Lower lobe of right lung (tissue), 2 donors: ENCODE measurements around the gene NOS1AP. TPM values are rescaled to one million over a fixed set of nuclear protein-coding genes. Genes with fewer than 3 reads are reported as not detected.

Experiments
- ATAC-seq, 2 donors: fragments of 200-7000 bp; cut with Tn5 transposase; one replicate each; pipeline ENCODE4 v1.9.1; 2020 to 2022; ENCODE audit warnings: mild to moderate bottlenecking in 2 of 2, moderate library complexity in 2 of 2
- DNase-seq: peaks from one replicate; pipeline ENCODE4 v3.0.0-alpha.2; 2020
- H3K27ac ChIP-seq: fragments of 200-600 bp; one replicate; pipeline ENCODE4 v1.8.0; 2022
- H3K27me3 ChIP-seq: fragments of 200-600 bp; one replicate; pipeline ENCODE4 v1.8.0; 2022; ENCODE audit warnings: low read depth
- H3K36me3 ChIP-seq: fragments of 200-600 bp; one replicate; pipeline ENCODE4 v1.8.0; 2022; ENCODE audit warnings: mild to moderate bottlenecking
- H3K4me1 ChIP-seq: fragments of 200-600 bp; one replicate; pipeline ENCODE4 v1.8.0; 2022
- H3K4me3 ChIP-seq: fragments of 200-600 bp; one replicate; pipeline ENCODE4 v1.8.0; 2022; ENCODE audit warnings: mild to moderate bottlenecking
- H3K9me3 ChIP-seq: fragments of 200-600 bp; one replicate; pipeline ENCODE4 v1.8.0; 2022
- intact Hi-C: fragments of 100-400 bp; cut with DNase I; formaldehyde crosslinking; loops from one replicate; pipeline ENCODE4 v1.11.0; 2022
- total RNA-seq: library from RNA; stranded (reverse); fragmentation: NEBNext Ultra II Directional; extraction: Animal tissue kit (Norgen Biotek cat#: 25700); gene quantifications from one replicate; pipeline ENCODE4 v1.2.1, GENCODE V29; 2021
- TF ChIP-seq, protein P1 (sequence below): fragments of 200-600 bp; IDR thresholded peaks from one replicate; pipeline ENCODE4 v1.8.0; 2022; ENCODE audit warnings: antibody characterized with exemption, mild to moderate bottlenecking
- donor health status: DM: no; HTN: yes; CAD: no; lungs with severe emphysema.

Gene NOS1AP
- total RNA-seq, 1 donor from 2014 or later, result 3.6 TPM

DNA sequence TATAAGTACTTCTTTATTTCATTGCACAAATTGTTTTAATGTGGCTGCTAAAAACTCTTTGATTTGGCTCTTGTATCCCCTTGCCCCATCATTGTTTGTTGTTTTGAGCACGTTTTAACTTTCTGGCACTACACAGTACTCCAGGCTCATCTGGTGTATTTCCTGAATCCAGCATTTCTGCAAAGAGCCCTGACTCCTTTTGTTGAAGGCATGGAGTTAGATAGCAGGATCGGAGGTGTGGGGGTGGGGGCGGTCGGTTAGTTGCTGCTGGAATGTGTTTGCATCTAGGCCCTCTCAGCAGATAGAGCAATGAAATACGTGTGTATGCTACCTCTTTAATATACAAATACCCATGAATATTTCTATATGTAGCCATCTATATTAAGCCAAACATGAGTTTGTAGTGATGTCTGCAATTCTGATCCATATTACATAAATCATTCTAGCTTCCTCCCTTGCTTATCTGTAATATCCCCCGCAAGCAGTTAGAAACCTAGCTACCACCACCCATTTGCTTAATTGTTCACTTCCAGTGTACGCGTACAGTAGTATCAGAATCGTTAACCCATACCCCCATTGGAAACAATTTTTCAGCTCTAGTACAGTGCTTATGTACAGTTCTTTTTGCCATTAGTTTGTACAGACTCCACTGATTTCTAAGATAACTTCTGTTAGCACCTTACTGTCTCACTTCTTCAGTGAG lies 106.0 kb downstream of the NOS1AP start:
- TF ChIP-seq, protein P1, sequence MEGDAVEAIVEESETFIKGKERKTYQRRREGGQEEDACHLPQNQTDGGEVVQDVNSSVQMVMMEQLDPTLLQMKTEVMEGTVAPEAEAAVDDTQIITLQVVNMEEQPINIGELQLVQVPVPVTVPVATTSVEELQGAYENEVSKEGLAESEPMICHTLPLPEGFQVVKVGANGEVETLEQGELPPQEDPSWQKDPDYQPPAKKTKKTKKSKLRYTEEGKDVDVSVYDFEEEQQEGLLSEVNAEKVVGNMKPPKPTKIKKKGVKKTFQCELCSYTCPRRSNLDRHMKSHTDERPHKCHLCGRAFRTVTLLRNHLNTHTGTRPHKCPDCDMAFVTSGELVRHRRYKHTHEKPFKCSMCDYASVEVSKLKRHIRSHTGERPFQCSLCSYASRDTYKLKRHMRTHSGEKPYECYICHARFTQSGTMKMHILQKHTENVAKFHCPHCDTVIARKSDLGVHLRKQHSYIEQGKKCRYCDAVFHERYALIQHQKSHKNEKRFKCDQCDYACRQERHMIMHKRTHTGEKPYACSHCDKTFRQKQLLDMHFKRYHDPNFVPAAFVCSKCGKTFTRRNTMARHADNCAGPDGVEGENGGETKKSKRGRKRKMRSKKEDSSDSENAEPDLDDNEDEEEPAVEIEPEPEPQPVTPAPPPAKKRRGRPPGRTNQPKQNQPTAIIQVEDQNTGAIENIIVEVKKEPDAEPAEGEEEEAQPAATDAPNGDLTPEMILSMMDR, result no peak
- no peak overlapping the region for H3K4me3 ChIP-seq
- no peak overlapping the region for H3K27ac ChIP-seq
- ATAC-seq, result no peak
- H3K36me3 ChIP-seq, result no peaks in the 10 kb centered on the region
- no peak for DNase-seq
- H3K4me1 ChIP-seq, result no peaks in the 10 kb centered on the region
- intact Hi-C loops, result no loop called here
- no peaks in the 10 kb centered on the region for H3K27me3 ChIP-seq
- no peaks in the 10 kb centered on the region for H3K9me3 ChIP-seq

DNA sequence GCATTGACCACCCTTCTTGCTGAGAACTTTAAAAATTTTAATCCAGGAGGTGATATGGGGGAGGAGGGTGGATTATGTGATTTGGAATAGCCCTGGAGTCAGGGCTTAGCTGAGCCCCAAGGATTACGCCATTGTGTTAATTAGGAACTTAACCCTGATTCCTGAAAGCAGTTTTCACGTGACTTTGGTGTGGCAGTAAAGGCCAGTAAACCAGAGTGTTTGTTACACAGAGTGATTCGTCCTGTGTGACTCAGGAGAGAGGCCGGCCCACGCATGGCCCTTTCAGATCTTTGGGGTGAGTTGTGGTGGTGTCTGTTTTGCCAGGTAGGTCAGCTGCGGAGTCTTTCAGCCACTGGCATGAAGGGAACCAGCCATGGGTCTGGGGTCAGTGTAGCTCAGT lies 107.6 kb downstream of the NOS1AP start:
- Histone ChIP-seq H3K36me3 (no peaks in the 10 kb centered on the region), H3K4me1 (no peaks in the 10 kb centered on the region), H3K4me3 (no peak overlapping the region), H3K9me3 (no peaks in the 10 kb centered on the region), H3K27ac (no peak overlapping the region), H3K27me3 (no peaks in the 10 kb centered on the region)
- no peak for DNase-seq
- ATAC-seq, result no peak
- intact Hi-C loops, result no loop called here
- TF ChIP-seq, protein P1, result no peak

DNA sequence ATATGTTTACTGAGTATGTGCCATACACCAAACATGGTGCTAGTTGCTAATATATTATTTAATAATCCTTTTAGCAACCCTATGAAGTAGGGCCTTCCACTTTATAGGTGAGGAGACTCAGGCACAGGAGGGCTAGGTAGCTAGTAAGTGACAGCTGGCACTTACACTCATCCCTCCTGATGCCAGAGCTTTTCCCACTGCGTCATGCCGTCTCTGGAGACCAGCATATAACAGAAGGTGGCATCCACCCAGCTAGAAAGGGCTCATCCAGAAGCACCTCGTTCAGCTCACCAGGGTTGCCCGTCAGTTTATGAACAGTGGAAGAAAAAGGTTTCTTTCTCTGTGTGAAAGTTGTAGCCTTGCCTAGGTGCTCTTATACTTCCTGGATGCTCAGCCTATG lies 108.9 kb downstream of the NOS1AP start:
- no peaks in the 10 kb centered on the region for H3K36me3 ChIP-seq
- TF ChIP-seq, protein P1, result no peak
- intact Hi-C loops, result no loop called here
- H3K27ac ChIP-seq, result no peak overlapping the region
- H3K27me3 ChIP-seq, result no peaks in the 10 kb centered on the region
- DNase-seq (no peak), ATAC-seq (no peak)
- no peaks in the 10 kb centered on the region for H3K9me3 ChIP-seq
- no peaks in the 10 kb centered on the region for H3K4me1 ChIP-seq
- H3K4me3 ChIP-seq, result no peak overlapping the region

DNA sequence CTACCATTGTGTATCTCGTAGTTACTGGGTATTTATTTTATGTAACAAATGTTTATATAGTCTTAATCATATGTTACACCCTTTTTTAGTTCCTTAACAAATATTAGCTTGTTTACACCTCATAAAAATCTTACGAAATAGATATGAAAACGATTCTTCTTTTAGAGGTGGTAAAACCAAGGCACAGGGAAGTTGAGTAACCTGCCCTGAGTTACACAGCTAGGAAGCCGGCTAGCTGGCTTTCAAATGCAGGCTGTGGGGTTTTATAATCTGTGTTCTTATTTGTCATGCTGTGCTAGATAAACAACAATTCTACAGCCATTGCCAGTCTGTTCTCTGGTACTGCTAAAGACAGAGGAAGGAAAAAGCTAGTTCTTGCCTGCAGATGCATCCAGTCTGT lies 109.6 kb downstream of the NOS1AP start:
- Histone ChIP-seq H3K4me1 (no peaks in the 10 kb centered on the region), H3K27ac (no peak overlapping the region), H3K36me3 (no peaks in the 10 kb centered on the region), H3K27me3 (no peaks in the 10 kb centered on the region), H3K4me3 (no peak overlapping the region), H3K9me3 (no peaks in the 10 kb centered on the region)
- DNase-seq (no peak), ATAC-seq (no peak)
- TF ChIP-seq, protein P1, result no peak
- intact Hi-C loops, result no loop called here

DNA sequence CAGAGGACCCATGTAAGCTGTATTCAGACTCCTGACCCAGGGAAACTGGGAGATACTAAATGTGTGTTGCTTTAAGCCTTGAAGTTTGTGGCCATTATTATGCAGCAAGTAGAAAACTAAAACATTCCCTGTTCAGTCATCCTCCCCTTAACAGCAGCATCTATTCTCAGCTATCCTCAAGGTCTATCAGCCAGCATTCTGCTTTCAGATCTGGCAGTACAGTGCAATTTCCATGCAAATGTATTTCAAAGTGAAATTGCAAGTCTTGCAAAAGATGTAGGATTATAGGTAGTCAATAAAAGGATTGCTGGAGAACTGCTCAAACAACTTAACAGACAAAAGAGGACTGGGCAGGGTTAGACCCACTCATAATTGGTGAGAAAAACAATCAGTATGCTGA lies 111.3 kb downstream of the NOS1AP start:
- TF ChIP-seq, protein P1, result no peak
- Histone ChIP-seq H3K27me3 (no peaks in the 10 kb centered on the region), H3K9me3 (no peaks in the 10 kb centered on the region), H3K4me1 (no peaks in the 10 kb centered on the region), H3K4me3 (no peak overlapping the region), H3K36me3 (no peaks in the 10 kb centered on the region), H3K27ac (no peak overlapping the region)
- intact Hi-C loops, result no loop called here
- ATAC-seq, result no peak
- DNase-seq, result no peak
